IMR-90 (cell line): ENCODE measurements around the gene FOXS1. TPM values are rescaled to one million over a fixed set of nuclear protein-coding genes. Genes with fewer than 3 reads are reported as not detected.

Experiments
- ATAC-seq: fragments of 200-7000 bp; cut with Tn5 transposase; 2 replicates; pipeline ENCODE4 v1.9.1; 2020; ENCODE audit warnings: low read depth, mild to moderate bottlenecking, moderate library complexity
- BruUV-seq: library from RNA; stranded (reverse); fragments of 400-500 nt; replicated peaks from 2 replicates; lab custom pipeline; 2021; lab: Mats Ljungman, UMichigan
- CTCF ChIA-PET: fragments of 300-600 bp; formaldehyde crosslinking; extraction: SDS; loops from one replicate; lab custom pipeline; 2021; ENCODE audit warnings: antibody characterized with exemption; lab: Yijun Ruan, JAX
- POLR2A ChIA-PET: fragments of 300-600 bp; sonication (Branson Sonifier 250); formaldehyde crosslinking; loops from one replicate; lab custom pipeline; 2022; ENCODE audit warnings: antibody characterized with exemption; ENCODE audit not compliant: unreplicated experiment; lab: Charles Lee
- DNase-seq: peaks from one replicate; pipeline ENCODE4 v3.0.0; 2013
- H2AFZ ChIP-seq: replicated peaks from 2 replicates; pipeline ENCODE3; 2013; ENCODE audit warnings: low read length, mild to moderate bottlenecking; ENCODE audit not compliant: poor library complexity
- H2AK5ac ChIP-seq: 2 replicates; pipeline ENCODE4 v1.6.1; 2013; ENCODE audit warnings: low read depth, low read length, inconsistent platforms
- H2AK9ac ChIP-seq: replicated peaks from 2 replicates; pipeline ENCODE3; 2013; ENCODE audit warnings: mild to moderate bottlenecking, low read depth, low read length, moderate library complexity; ENCODE audit not compliant: poor library complexity
- H2BK120ac ChIP-seq: 2 replicates; pipeline ENCODE4 v1.6.1; 2013; ENCODE audit warnings: low read depth, low read length, inconsistent platforms
- H2BK15ac ChIP-seq: 3 replicates; pipeline ENCODE4 v1.6.1; 2013; ENCODE audit warnings: low read depth, low read length, inconsistent platforms
- H2BK20ac ChIP-seq: 2 replicates; pipeline ENCODE4 v1.6.1; 2013; ENCODE audit warnings: low read depth, mild to moderate bottlenecking, inconsistent platforms, low read length, moderate library complexity
- H2BK5ac ChIP-seq: 2 replicates; pipeline ENCODE4 v1.6.1; 2013; ENCODE audit warnings: mild to moderate bottlenecking, low read depth, low read length, inconsistent platforms; ENCODE audit not compliant: poor library complexity, severe bottlenecking
- H3K14ac ChIP-seq: replicated peaks from 2 replicates; pipeline ENCODE4 v1.6.1; 2013; ENCODE audit warnings: low read depth, low read length, inconsistent platforms
- H3K18ac ChIP-seq: 2 replicates; pipeline ENCODE4 v1.6.1; 2013; ENCODE audit warnings: low read depth, low read length, control low read depth
- H3K23ac ChIP-seq: 2 replicates; pipeline ENCODE4 v1.6.1; 2013; ENCODE audit warnings: low read depth, low read length, inconsistent platforms
- H3K27ac ChIP-seq: 2 replicates; pipeline ENCODE4 v1.5.1; 2013; ENCODE audit warnings: mild to moderate bottlenecking, control low read depth, low read length; ENCODE audit not compliant: insufficient read depth
- H3K27me3 ChIP-seq: 2 replicates; pipeline ENCODE4 v1.6.1; 2013; ENCODE audit warnings: low read length; ENCODE audit not compliant: control insufficient read depth, insufficient read depth
- H3K36me3 ChIP-seq: 2 replicates; pipeline ENCODE4 v1.6.1; 2013; ENCODE audit warnings: low read length, mixed read lengths; ENCODE audit not compliant: control insufficient read depth, insufficient read depth
- H3K4ac ChIP-seq: 2 replicates; pipeline ENCODE4 v1.6.1; 2013; ENCODE audit warnings: low read depth, low read length, inconsistent platforms
- H3K4me1 ChIP-seq: 2 replicates; pipeline ENCODE4 v1.6.1; 2013; ENCODE audit warnings: low read length, mixed read lengths; ENCODE audit not compliant: control insufficient read depth, insufficient read depth
- H3K4me2 ChIP-seq: 2 replicates; pipeline ENCODE4 v1.6.1; 2013; ENCODE audit warnings: low read depth, mild to moderate bottlenecking, control low read depth, low read length, moderate library complexity
- H3K4me3 ChIP-seq: 2 replicates; pipeline ENCODE4 v1.5.1; 2013; ENCODE audit warnings: low read depth, mild to moderate bottlenecking, control low read depth, low read length, moderate library complexity; ENCODE audit not compliant: insufficient read depth
- H3K56ac ChIP-seq: 2 replicates; pipeline ENCODE4 v1.6.1; 2013; ENCODE audit warnings: low read length, inconsistent platforms; ENCODE audit not compliant: insufficient read depth; ENCODE audit errors: extremely low read depth
- H3K79me1 ChIP-seq, 2 experiments: 2 replicates each; pipeline ENCODE4 v1.6.1; 2013; ENCODE audit warnings: low read length in 2 of 2, inconsistent platforms in 1 of 2, low read depth in 1 of 2
- H3K9ac ChIP-seq: 2 replicates; pipeline ENCODE4 v1.6.1; 2013; ENCODE audit warnings: low read depth, low read length, control low read depth
- H3K9me1 ChIP-seq: 2 replicates; pipeline ENCODE4 v1.6.1; 2013; ENCODE audit warnings: low read length, inconsistent platforms; ENCODE audit not compliant: insufficient read depth
- H3K9me3 ChIP-seq: 2 replicates; pipeline ENCODE4 v1.6.1; 2013; ENCODE audit warnings: low read length; ENCODE audit not compliant: control insufficient read depth, insufficient read depth
- H4K20me1 ChIP-seq: 2 replicates; pipeline ENCODE4 v1.6.1; 2013; ENCODE audit warnings: low read length, inconsistent platforms; ENCODE audit not compliant: insufficient read depth
- H4K5ac ChIP-seq: 2 replicates; pipeline ENCODE4 v1.6.1; 2013; ENCODE audit warnings: mild to moderate bottlenecking, low read depth, low read length, control low read depth
- H4K8ac ChIP-seq, 2 experiments: 2 replicates each; pipeline ENCODE4 v1.6.1; 2013; ENCODE audit warnings: low read depth in 2 of 2, low read length in 2 of 2, control low read depth in 1 of 2, inconsistent platforms in 1 of 2
- H4K91ac ChIP-seq: 2 replicates; pipeline ENCODE4 v1.6.1; 2013; ENCODE audit warnings: low read depth, low read length, inconsistent platforms; ENCODE audit not compliant: insufficient read depth
- POLR2A ChIP-seq: IDR thresholded peaks from 2 replicates; pipeline ENCODE4 v1.6.1; 2012; ENCODE audit warnings: mild to moderate bottlenecking, low read depth, low read length
- RAD21 ChIP-seq: IDR thresholded peaks from 2 replicates; pipeline ENCODE4 v1.6.1; 2012; ENCODE audit warnings: low read length, improper control_type of control experiment
- RFX5 ChIP-seq: IDR thresholded peaks from 2 replicates; pipeline ENCODE4 v1.8.0; 2012; ENCODE audit warnings: low read depth, mild to moderate bottlenecking, low read length, moderate library complexity
- USF2 ChIP-seq: fragments of 150-350 bp; IDR thresholded peaks from 2 replicates; pipeline ENCODE4 v1.6.1; 2017; ENCODE audit warnings: mild to moderate bottlenecking, antibody characterized with exemption, low read length, low read depth
- WGBS, 2 experiments: methylation state at CpG; one replicate each; pipeline versions ENCODE4 v1.1.5 to v1.1.7; 2013; ENCODE audit warnings: missing lambda C conversion rate in 2 of 2; ENCODE audit not compliant: insufficient read length in 1 of 2; ENCODE audit errors: extremely low coverage in 2 of 2; 5-methylcytosine and 5-hydroxymethylcytosine counted together
- dilution Hi-C: fragments of 300-500 bp; cut with HindIII; formaldehyde crosslinking; loops from one replicate; pipeline ENCODE4 v1.14.3; 2018; ENCODE audit warnings: low sequenced_read_pairs; ENCODE audit not compliant: unreplicated experiment
- in situ Hi-C: fragments of 300-500 bp; cut with MboI; formaldehyde crosslinking; loops from 3 replicates; pipeline ENCODE4 v1.14.3; 2019; ENCODE audit warnings: low sequenced_read_pairs, inconsistent platforms, mixed read lengths
- intact Hi-C: fragments of 100-400 bp; cut with micrococcal nuclease; formaldehyde crosslinking; loops from 2 replicates; pipeline ENCODE4 v1.10.0; 2022
- polyA plus RNA-seq, 3 experiments: library from polyadenylated mRNA; depleted of rRNA; stranded (reverse); fragments of >200 nt; gene quantifications; 2 replicates each; pipeline ENCODE4 v1.2.3, GENCODE V29; 2012; ENCODE audit warnings: low replicate concordance in 1 of 3
- total RNA-seq: library from RNA; depleted of rRNA; stranded (reverse); fragments of >200 nt; gene quantifications from 2 replicates; pipeline ENCODE4 v1.2.3, GENCODE V29; 2012

The FOXS1 gene
- total and polyA plus RNA-seq, 2 of the 4 experiments (the other 2 are of a cell fraction): not detected

GRCh38 chr20:31860390-31861134, 15.2 kb upstream of the FOXS1 start (continued):
- no peak for TF ChIP-seq USF2
- TF ChIP-seq POLR2A: no peak

- peaks cover 85% of the 10 kb centered on the region for H3K27me3 ChIP-seq
- H3K27ac ChIP-seq: no peak overlapping the region
- no peak overlapping the region for H3K4me3 ChIP-seq
- no peak overlapping the region for H2AFZ ChIP-seq
- no peak overlapping the region for H2BK120ac ChIP-seq
- H2AK9ac ChIP-seq: no peak overlapping the region
- no peaks in the 10 kb centered on the region for H3K79me1 ChIP-seq
- no peaks in the 10 kb centered on the region for H3K36me3 ChIP-seq
- 20% methylated on average over 1 of the region's 7 CpGs; no CpG with 5 or more reads in 1 of the 2 experiments for WGBS, 2 experiments
- H3K4ac ChIP-seq: no peak overlapping the region
- no peaks in the 10 kb centered on the region for H3K9me3 ChIP-seq
- H3K4me2 ChIP-seq: no peak overlapping the region
- H3K14ac ChIP-seq: no peak overlapping the region
- no peak for DNase-seq
- H3K9ac ChIP-seq: no peak overlapping the region
- dilution Hi-C loops: no loop called here
- ATAC-seq: no peak
- intact Hi-C loops: no loop called here
- no peaks in the 10 kb centered on the region for H3K9me1 ChIP-seq
- H4K8ac ChIP-seq: no peak overlapping the region
- no peak overlapping the region for H3K18ac ChIP-seq
- no peak overlapping the region for H4K91ac ChIP-seq
- no peak overlapping the region for H4K5ac ChIP-seq
- no TSS peak for BruUV-seq
- H4K20me1 ChIP-seq: no peaks in the 10 kb centered on the region
- H2AK5ac ChIP-seq: no peak overlapping the region
- H2BK20ac ChIP-seq: no peak overlapping the region
- peaks cover 2% of the 10 kb centered on the region; the same call in 1 of the 2 replicates for H3K4me1 ChIP-seq
- H3K23ac ChIP-seq: no peak overlapping the region
- H2BK5ac ChIP-seq: no peak overlapping the region
- H2BK15ac ChIP-seq: no peak overlapping the region
- H3K56ac ChIP-seq: no peak overlapping the region
- ChIA-PET CTCF (interaction anchor here (0.9 kb wide), 2 partner anchors 9 to 171 kb away, joined by 3 read pairs; no protein-coding TSS in a partner anchor), POLR2A (no interaction called here)
- TF ChIP-seq RFX5 (no peak), RAD21 (no peak), USF2 (no peak)
- in situ Hi-C loops: loop anchor here (10.0 kb wide), 1 partner anchor 95 kb away; the partner anchor contains the start of gene PDRG1
Observed at GRCh38 chr20:31859998-31860380, 14.6 kb upstream of the FOXS1 start.
